AG09319 (cell line): ENCODE results near the gene HPGD.
"Not testable (repeated sequence)": the region's sequence is repeated elsewhere in the genome, so short reads cannot be mapped to it uniquely, and the experiment has no call there.

Source experiments
- DNase-seq: peaks from one replicate; pipeline ENCODE4 v3.0.0-alpha.2; 2010; ENCODE audit warnings: low read depth; ENCODE audit errors: extremely low read depth
- TF ChIP-seq, protein P1 (sequence below): IDR thresholded peaks from 2 replicates; pipeline ENCODE4 v1.5.1; 2011; ENCODE audit warnings: low read depth, mild to moderate bottlenecking, inconsistent platforms, low read length, moderate library complexity

The HPGD gene

GRCh38 chr4:174496631-174497432 lies 25.5 kb downstream of the HPGD start:
- TF ChIP-seq, protein P1, sequence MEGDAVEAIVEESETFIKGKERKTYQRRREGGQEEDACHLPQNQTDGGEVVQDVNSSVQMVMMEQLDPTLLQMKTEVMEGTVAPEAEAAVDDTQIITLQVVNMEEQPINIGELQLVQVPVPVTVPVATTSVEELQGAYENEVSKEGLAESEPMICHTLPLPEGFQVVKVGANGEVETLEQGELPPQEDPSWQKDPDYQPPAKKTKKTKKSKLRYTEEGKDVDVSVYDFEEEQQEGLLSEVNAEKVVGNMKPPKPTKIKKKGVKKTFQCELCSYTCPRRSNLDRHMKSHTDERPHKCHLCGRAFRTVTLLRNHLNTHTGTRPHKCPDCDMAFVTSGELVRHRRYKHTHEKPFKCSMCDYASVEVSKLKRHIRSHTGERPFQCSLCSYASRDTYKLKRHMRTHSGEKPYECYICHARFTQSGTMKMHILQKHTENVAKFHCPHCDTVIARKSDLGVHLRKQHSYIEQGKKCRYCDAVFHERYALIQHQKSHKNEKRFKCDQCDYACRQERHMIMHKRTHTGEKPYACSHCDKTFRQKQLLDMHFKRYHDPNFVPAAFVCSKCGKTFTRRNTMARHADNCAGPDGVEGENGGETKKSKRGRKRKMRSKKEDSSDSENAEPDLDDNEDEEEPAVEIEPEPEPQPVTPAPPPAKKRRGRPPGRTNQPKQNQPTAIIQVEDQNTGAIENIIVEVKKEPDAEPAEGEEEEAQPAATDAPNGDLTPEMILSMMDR, result no peak
- no peak for DNase-seq

DNA sequence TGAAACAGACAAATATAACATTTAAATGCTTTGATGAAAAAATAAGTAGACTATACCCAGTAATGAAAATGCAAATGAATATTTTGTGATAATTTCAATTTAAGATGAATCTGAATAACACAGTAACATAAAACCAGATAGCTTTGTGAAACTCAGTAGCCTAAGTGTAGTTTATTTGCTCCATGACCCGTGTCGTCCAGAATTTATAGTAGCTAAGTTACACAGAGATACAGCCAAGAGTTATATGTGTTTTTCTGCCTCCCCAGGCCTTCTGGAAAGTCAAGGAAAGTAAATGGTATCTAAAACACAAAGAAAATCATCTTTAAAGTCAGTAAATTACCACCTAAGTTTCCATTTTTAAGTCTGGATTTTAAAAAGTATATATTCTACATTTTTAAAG lies 26.7 kb downstream of the HPGD start:
- DNase-seq, result no peak
- TF ChIP-seq, protein P1, result no peak

DNA sequence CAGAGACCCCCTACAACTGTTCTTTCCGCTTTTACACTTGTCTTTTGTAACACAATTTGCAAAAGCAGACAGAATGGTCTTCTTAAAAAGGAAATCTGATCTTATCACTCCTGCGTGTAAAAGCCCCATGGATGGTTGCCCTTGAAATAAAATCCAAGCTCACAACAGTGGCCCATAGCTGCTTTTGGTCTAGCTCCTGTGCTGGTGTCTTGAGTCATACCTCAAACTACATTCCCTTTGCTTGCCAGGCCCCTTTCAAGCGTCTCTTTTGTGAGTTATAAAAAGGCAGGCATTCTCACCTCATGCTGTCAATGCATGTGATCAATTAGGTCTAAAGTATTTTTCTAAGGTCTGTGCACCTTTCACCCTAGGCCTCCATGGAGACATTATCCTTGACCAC lies 27.6 kb downstream of the HPGD start:
- no peak for DNase-seq
- TF ChIP-seq, protein P1, result no peak

DNA sequence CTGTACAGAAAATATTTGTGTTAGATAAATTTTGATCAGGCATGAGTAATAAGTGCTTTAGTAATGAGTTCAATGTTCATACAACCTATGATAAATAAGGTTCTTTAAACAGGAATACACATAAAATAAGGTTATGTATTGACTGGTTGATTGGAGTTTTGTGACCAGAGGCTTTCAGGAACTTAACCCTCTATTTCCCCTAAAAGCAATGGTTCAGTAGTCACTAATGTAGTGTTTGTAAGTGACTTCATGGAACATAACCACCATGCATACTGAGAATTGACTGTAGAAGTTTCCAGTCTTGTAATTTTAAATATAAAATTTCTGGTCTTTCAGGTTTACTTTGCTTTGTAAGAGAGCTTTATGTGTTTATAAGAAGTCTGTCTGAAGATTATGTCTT lies 28.1 kb downstream of the HPGD start:
- no peak for DNase-seq
- TF ChIP-seq, protein P1, result no peak

DNA sequence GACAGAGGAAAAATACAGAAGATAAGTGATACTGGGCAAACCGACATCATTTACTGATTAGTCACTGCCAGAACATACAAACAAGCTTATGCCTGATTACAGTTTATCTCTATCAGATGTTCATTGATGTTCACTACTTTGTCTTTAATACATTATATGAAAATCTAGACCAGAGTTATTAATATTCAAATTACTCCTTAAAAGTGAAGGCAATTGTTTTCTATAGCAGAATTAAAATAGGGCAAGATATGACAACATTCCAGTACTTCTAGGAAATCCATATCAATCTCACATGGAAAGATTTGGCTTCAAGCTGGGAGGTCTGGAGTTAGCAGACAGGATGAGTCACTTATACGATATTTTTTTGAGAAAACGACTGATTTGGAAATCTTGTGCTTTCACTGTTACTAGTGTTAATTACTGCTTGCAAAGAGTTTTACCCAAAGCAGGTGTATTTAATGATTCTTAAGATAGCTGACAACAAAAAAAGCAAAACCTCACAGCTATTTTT lies 31.8 kb downstream of the HPGD start:
- DNase-seq, result no peak

DNA sequence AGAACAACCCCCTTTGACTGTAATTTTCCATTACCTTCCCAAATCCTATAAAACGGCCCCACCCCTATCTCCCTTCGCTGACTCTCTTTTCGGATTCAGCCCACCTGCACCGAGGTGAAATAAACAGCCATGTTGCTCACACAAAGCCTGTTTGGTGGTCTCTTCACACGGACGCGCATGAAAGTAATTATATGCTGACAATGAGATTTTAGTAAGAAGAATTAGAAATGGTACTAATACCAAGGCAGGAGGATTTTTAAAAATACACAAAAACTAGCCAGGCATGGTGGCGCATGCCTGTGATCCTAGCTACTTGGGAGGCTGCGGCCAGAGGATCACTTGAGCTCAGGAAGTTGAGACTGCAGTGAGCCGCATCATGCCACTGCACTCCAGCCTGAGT lies 33.9 kb downstream of the HPGD start:
- not testable (repeated sequence) for DNase-seq

More for the DNA sequence above, 31.8 kb downstream of the HPGD start:
- TF ChIP-seq, protein P1, result no peak

GRCh38 chr4:174485025-174485424 lies 37.3 kb downstream of the HPGD start:
- DNase-seq, result no peak
- TF ChIP-seq, protein P1, result no peak

DNA sequence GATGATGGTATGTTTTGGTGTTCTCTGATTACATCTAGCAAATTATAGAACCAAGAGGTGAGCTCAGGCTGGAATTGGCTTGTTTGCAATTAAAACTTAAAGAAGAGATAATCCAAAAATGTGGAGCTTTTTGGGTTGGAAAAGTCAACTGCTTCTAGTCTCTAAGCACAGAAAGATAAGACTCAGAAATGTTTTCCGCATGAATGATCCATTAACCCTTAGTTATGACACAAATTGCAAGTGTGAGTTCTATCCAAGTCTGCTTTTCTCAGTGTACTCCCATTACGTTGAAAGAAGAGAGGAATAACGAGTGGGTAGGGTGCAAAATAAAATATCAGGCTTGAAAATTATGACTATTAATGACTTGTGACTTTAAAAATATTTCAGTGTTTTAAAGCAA lies 38.5 kb downstream of the HPGD start:
- DNase-seq, result no peak
- TF ChIP-seq, protein P1, result no peak
